HuH-7 (cell line): ENCODE measurements around the gene CCDC91.
"Not testable (repeated sequence)": the region's sequence is repeated elsewhere in the genome, so short reads cannot be mapped to it uniquely, and the experiment has no call there.

Experiments
- DNase-seq: peaks from one replicate; pipeline ENCODE4 v3.0.0; 2011; ENCODE audit warnings: low spot score

Gene CCDC91

DNA sequence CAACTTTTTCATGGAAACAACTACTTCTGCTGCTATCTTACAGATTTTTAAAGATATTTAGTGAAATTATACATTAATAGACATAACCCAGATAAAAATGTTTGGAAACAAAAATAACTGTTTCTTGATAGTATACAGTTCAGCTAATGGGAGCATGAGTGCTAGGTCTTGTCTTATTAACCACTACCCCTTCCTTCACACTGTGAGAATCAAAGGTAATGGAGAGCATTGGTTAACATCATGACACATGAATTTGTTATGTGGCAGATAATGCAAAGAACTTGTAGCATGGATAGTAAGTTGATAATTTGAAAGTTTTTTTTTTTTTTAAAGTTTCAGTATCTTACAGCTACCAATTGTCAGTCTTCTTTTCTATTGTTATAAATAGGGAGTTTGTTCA is 44.2 kb downstream of the CCDC91 start:
- DNase-seq, result no peak

DNA sequence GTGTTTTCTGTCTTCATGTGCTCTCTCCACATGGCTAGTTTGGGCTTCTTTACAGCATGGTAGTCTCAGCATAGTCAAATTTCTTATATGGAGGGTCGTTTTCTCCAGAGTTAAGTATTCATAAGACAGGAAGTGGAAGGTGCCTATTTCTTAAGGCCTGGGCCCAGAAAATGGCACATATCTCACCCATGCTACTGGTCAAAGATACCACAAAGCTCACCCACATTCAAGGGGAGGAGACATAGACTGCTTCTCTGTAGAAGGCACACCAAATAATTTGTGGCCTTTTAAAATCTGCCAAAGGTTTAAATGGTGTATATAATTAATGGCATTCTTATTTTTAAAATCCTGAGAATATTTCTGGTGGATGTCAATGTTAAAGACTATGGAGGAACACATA is 44.8 kb downstream of the CCDC91 start:
- DNase-seq, result no peak

DNA sequence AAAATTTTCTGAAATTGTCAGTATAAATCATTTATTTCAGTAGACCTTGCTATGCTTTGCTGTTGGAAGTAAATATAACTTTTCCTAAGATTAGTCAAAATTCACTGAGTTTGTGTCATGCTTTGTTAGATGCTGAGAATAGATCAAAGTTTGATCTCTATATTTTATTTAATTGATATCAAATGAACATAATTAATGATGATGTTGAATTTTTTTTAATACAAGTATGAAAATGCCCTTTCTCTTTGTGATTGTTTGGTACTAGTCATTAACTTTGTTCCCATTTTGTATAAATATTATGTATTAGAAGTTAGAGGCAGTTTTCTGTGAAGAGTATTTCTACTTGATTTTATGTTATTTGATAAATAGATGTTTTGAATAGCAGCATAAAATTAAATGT is 45.7 kb downstream of the CCDC91 start:
- no peak for DNase-seq

DNA sequence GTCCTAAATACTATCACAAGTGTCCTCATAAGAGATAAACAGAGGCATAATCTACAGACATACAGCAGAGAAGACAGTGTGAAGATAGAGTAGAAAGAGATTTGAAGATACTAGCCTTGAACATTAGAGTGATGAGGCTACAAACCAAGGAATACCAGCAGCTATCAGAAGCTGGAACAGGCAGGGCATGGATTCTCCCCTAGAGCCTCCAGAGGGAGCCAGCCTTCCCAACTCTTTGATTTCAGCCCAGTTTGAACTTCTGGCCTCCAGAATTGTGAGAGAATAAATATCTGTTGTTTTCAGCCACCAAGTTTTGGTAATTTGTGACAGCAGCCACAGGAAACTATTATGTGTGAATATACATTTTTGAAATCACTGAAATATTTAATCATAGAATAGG is 47.2 kb downstream of the CCDC91 start:
- no peak for DNase-seq

DNA sequence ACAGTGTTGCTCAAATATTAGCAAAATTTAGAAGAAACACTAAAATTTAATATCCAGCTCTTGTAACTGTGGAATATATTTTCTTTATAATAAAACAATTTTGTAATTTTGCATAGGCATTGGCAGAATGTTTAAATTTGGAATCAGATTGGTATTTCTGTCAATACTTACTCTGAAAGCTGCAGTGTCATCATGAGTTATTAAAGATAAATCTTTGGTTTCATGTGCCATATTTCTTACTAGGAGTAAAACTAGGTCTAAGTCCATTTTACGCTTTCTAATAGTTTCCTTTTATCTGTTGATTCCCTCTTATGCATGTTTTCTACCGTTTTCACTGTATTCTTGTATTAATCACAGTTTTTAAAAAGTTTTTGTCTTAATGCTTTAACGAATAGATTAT is 49.7 kb downstream of the CCDC91 start:
- DNase-seq, result no peak

DNA sequence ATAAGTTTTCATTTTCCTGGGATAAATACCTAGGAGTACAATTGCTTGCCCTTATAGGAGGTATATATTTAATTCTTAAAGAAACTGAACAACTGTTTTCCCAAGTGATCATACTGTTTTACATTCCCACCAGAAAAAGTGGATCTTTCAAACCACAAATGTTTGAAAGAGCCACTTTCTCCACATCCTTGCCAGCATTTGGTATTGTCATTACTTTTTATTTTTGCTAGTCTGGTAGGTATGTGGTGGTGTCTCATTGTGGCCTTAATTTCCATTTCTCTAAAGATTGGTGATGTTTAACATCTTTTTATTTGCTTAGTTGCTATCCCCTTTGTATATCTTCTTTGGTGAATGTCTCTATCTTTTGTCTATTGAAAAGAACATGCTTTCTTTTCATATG is 50.6 kb downstream of the CCDC91 start:
- no peak for DNase-seq

DNA sequence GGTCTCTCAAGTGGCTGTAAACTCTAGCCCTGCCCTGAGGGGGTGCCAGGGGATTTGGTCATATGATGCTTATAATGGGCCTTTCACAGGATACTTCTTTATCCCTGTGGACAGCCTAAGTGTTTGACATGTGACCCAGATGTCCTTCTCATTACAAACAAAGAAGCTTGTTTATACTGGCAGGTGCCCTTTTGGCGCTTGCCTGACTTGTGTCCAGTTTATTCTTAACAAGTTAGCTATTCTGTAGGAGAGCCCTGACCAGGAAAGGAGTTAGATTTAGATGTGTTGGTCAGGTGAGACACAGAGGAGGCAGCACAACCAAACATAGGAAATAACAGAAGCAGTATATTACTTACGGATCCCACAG is 51.9 kb downstream of the CCDC91 start:
- DNase-seq, result no peak

DNA sequence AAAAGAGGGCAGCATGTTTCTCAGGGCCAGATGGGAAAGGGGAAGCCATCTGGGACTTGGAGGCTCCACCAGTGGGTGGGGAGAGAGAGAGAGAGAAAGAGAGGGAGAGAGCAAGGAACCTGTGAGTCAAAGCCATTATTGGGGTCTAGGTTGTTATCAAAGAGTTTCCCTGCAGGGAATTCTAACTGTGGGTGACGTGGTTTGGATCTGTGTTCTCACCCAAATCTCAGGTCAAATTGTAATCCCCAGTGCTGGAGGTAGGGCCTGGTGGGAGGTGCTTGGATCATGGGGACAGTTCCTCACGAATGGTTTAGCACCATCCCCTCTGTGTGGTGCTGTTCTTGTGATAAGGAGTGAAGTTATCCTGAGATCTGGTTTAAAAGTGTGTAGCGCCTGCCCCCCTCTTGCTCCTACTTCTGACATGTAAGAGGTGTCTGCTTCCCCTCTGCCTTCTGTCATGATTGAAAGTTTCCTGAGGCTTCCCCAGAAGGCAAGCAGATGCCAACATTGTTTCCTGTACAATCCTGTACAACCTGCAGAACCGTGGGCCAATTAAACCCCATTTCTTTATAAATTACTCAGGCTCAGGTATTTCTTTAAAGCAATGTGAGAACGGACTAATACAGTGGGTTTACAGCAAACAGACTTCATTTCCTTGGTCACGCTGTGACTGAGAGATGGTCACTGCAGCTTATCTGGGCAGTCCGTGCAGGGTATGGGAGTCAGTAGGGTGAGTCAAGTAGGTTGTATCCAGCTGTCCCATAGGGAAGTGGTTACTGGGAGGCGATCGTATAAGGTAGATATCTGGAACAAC is 52.4 kb downstream of the CCDC91 start:
- DNase-seq, result no peak

DNA sequence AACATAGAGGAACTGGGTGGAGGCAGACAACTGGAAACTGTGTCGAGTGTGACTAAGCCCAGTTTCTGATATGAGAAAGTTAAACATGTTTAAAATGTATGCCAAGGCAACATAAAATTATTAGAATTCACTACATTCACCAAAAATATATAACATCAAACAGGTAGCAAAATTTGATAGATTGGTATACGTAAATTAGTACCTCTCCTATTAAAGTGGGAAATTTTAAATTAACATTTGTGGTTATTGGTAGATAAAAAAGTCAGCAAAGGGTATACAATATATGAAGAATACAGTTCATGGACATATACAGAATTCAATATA is 53.0 kb downstream of the CCDC91 start:
- DNase-seq, result no peak

DNA sequence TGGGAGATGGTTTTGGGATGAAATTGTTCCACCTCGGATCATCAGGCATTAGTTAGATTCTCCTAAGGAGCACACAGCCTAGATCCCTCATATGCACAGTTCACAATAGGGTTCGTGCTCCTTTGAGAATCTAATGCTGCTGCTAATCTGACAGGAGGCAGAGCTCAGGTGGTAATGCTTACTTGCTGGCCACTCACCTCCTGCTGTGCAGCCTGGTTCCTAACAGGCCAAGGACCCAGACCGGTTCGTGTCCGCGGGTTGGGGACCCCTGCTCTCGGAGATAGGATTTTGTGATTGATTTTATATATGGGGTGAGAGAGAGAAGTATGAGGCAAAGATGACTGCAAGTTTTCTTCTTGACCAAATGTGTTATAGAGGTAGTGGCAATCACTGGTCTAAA is 57.5 kb downstream of the CCDC91 start:
- no peak for DNase-seq

DNA sequence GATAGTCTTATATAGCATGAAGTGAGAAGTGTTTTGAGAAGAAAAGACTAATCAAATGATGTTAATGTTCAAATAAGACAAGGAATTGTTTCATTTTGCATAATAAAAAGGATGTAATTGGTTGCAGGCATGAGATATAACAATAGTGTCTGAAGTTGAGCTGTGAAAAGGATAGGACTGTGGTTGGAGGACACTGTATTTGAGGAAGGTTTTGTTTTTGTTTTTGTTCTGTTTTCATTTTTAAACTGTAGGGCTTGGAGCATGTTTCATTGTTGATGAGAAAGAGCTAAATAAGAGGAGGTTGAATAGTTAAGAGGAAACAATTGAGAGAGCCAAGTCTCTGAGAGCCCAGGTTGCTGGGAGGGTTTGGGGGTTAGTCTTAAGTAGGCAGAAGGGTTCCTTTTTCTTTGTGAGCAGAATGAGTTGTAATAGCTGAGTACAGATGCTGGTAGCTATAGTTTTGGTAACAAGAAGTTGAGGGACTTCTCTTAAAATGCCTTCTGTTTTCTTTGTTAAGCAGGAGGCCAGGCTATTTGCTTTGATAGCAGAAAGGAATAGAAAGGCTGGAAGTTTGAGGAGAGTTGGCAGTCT is 58.4 kb downstream of the CCDC91 start:
- no peak for DNase-seq

DNA sequence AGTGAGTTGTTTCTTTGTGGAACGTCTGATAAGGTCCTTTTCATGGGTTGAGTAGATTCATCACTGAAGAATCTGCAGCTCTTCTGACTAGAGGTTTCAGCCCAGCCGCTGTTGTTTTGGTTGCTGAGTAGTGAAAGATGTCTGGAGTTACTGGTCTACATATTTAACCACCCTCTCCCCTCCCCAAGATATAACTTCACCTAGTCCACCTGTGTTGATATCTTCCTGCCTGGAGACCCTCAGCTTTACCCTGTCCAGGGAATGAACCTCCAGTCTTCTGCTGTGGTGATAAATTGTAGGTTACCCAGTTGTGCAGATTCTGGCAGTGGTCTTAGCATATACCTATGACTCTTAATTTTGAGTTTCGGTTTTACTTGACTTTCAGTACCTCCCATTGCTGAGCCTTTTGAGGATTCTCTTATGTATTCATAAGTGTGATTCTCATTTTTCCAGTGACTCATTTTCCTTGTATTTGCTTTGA is 62.9 kb downstream of the CCDC91 start:
- no peak for DNase-seq

DNA sequence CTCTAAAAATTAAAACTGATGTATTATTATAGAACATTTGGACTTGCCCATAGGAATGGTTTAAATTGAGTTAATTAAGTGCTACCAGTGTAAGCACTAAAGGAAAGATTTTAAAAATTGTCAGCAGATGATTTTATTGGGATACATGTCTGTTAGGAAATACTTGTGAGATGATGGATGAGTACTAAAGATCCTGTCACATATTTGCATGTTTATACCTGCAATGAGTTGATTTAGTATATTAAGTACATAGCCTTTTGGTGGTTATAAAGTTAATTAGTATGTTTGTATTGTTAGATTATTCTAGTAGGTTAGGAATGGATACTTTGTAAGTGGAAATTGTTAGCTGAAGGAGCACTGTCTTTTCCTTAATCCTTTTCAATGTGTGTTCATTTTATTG is 67.2 kb downstream of the CCDC91 start:
- DNase-seq, result no peak

DNA sequence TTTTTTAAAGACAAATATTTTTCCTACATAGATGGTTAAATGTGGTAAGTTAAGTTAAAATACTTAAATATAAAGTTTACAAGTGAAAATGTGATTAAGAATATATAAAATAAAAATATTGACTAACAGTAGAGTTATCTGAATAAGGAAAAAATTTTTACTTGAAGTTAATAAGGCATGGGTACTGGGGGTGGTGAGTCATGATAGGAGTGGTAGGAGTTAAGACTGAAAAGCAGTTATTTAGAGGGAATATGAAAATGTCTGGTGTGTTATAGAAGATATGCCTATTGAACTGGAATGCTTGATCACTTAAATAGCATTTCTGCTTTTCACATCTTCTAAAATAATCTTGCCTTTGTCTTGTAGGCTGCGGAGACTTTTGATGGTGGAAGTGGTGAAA is 68.7 kb downstream of the CCDC91 start:
- DNase-seq, result no peak

DNA sequence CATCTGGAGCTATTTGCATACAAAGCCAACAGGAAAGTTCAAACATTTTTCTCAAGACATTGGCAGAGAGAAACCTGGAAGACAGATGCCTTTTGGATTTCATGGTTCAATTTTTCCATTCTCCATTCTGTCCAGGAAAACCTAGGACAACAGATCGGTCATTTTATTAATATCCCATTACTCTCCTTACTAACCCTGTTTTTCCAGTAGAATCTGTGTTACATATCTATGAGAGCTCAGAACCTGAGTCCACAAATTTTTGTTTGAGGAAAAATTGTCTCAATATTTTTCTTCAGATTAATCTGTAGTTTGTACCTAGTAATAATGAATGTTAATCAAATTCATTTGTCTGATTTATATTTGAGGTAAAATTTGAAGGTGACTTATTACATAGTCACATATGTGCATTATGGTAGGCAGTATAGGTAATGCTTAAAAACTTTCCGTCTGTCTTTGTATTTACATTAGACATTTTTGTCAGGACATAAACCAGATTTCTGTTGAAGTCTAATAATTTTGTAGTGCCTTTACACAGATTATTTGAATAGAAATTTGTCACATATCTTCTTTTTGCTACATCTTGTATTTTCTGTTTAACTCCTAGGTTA is 75.3 kb downstream of the CCDC91 start:
- no peak for DNase-seq

DNA sequence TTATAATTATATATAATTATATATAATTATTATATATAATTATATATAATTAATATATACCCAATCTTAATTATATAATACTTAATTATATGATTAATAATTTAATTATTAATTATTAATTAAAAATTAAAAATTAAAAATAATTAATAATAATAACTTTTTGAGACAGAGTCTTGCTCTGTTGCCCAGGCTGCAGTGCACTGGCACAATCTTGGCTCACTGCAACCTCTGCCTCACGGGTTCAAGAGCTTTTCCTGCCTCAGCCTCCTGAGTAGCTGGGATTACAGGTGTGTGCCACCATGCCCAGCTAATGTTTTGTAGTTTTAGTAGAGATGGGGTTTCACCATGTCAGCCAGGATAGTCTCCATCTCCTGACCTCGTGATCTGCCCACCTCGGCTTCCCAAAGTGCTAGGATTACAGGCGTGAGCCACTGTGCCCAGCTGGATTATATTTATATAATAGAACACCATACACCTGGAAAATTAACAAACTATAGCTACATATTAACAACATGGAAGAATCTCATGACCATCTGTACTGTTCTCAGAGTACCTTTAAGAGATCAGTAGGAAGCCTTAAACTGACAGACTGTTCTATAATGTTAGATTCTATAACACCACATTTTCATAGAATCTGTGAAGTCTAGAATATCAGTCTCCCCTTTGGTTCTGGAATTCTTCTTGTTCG is 77.8 kb downstream of the CCDC91 start:
- DNase-seq, result not testable (repeated sequence)

DNA sequence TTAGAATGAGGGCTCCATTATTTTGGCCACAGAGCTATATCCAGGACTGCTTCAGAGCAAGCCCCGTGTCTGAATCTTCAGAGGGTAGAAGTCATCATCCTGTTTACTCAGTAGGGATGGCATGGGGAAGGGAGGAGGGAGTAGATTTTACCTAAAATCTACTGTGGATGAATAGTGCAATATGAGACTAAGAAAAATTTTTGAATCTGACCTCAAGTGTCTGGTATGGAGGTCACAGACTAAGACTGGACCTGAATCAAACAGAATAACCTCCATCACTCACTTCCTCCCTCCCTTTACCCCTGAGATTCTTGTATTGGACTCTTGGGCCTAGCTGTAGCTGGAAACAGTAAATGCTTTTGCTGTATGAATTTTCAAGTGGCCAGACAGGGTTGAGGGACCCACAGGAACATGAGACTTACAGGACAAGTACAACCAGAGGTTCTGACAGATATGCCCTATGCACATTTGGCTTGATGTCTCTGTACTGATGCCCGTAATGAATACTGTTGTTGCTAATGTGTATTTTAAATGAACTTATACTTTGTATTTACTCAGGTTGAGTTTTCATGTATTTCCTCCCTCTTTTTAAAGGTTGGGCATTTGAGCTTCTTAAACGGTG is 78.5 kb downstream of the CCDC91 start:
- DNase-seq, result no peak

DNA sequence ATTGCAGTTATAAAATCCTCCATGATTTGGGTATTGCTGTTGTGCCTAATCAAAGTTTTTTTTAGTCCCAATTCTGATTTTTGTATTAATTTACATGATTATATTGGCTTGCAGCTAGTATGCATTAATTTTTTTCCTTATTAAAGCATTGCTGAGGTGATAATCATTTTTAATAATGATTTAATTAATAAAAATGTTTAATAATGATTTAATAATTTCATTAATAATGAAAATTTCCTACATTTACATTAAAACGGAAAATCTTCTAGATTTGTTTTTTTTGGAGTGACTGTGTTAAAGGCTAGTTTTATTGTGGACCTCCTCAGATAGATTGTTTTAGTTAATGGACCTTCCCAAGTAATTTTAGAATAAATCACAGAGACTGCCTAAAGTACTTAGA is 79.6 kb downstream of the CCDC91 start:
- no peak for DNase-seq

DNA sequence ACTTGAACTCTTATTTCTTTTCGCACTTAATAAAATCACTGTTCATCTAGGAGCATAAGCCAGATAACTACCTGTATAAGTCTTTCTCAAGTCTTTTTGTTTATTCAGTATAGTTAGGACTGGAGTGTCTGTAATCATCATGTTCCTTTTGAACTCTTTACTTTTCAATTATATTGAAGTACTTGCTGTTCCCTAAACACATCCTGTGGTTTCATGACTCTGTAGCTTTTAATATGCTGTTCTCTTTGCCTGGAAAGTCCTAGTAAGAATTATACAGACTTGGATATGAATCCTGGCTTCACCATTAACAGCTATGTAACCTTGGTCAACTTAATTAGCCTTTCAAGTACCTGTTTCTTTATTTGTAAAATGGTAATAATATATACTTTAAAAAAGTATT is 88.2 kb downstream of the CCDC91 start:
- no peak for DNase-seq

DNA sequence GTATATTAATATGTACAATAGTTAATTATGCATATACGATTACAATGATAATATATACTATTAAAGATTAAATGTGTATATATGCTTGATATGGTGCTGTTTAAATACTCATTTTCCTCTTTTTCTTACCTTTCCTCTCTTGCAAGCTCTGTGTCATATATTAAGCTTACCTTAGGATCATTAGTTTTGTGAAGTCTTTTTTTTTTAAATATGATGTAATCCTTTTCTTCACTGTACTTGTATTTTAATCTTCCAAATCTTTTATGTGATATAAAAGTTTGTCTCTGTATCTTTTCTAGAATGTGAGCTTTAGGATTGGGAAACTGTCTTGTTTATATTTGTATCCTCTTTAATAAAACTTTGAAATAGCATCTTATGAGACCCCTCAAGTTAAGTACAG is 88.7 kb downstream of the CCDC91 start:
- no peak for DNase-seq

DNA sequence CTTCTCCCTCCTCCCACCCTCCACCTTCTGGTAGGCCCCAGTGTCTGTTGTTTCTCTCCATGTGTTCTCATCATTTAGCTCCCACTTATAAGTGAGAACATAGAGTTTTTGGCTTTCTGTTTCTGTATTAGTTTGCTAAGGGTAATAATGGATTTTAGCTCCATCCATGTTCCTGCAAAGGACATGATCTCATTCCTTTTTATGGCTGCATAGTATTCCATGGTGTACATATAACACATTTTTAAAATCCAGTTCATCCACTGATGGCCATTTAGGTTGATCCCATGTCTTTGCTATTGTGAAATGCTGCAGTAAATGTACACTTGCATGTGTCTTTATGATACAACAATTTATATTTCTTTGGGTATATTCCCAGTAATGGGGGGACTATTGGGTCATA is 96.1 kb downstream of the CCDC91 start:
- no peak for DNase-seq

DNA sequence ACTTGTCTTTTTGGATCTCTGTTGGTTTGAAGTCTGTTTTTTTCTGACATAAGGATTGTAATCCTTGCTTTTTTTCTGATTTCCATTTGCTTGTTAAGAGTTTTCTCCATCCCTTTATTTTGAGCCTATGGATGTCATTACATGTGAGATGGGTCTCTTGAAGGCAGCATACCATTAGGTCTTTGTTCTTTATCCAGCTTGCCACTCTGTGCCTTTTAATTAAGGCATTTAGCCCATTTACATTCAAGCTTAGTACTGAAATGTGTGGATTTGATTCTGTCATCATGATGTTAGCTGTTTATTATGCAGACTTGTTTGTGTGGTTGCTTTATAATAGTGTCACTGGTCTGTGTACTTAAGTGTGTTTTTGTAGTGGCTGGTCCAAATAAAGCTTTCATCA is 100.0 kb downstream of the CCDC91 start:
- no peak for DNase-seq

DNA sequence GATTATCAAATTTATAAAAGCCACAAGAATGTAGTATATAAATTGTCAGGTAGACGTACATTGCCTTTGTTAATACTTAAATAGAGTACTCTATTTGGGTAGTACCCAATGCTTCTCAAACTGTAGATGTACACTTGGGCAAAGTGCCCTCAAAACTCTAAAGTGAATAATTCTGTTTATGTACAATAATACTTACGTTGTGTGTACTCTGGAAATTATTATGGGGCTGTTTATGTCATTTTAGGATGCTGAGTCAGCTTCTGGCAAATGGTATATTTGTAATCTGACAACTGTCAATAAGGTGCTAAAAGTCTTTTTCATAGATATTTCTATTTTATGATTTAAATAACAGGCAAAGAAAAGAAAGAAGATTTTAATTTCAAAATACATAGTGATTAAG is 102.4 kb downstream of the CCDC91 start:
- no peak for DNase-seq
